ENCODE results near the gene KCNQ5.

DNA sequence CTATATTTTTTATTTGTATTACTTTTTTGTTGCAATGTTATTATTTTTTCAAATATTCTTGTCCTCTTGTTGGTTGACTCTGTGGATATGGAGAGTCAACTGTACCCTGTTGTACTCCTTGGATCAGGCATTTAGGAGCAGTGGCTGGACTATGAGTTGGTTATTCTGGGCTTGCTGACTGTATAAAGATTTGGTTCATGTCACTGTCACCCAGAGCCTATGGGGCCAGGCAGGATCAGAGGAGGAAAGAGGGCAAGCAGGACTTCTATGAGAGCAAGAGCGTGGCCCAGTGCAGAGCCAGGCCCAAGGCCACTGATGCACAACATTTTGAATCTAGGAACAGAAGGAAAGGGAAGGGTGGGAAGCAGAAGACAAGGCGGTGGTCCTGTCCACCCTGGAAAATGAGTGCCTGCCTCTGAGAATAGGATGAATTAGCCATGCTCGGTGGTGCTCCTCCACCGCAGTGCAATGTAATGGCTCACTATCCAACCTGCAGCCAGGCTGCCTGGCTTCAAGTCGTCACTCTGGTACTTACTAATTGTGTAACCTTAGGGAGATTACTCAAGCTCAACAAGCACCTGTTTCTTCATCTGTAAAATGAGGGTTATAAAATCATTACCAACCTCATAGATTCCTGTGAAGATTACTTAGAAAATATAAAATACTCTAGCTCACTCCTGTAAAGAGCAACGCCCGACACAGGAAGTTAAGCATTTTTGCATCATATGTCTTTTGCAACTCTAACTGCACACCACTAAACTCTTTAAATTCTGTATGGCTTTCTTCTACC is 192.1 kb downstream of the KCNQ5 start:
- TF ChIP-seq, protein P1, sequence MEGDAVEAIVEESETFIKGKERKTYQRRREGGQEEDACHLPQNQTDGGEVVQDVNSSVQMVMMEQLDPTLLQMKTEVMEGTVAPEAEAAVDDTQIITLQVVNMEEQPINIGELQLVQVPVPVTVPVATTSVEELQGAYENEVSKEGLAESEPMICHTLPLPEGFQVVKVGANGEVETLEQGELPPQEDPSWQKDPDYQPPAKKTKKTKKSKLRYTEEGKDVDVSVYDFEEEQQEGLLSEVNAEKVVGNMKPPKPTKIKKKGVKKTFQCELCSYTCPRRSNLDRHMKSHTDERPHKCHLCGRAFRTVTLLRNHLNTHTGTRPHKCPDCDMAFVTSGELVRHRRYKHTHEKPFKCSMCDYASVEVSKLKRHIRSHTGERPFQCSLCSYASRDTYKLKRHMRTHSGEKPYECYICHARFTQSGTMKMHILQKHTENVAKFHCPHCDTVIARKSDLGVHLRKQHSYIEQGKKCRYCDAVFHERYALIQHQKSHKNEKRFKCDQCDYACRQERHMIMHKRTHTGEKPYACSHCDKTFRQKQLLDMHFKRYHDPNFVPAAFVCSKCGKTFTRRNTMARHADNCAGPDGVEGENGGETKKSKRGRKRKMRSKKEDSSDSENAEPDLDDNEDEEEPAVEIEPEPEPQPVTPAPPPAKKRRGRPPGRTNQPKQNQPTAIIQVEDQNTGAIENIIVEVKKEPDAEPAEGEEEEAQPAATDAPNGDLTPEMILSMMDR (conservative IDR thresholded peaks at IDR 0.05 in 1 of 2, IDR thresholded peaks at IDR 0.05 in 1 of 2; ENCODE audit: low read depth in 1 of 2, low read length in 2 of 2): no peak
- TF ChIP-seq EZH2 (IDR thresholded peaks at IDR 0.05; ENCODE audit: low read length, missing control alignments): no peak
